ENCODE data around the gene SBSN.

The SBSN gene

DNA sequence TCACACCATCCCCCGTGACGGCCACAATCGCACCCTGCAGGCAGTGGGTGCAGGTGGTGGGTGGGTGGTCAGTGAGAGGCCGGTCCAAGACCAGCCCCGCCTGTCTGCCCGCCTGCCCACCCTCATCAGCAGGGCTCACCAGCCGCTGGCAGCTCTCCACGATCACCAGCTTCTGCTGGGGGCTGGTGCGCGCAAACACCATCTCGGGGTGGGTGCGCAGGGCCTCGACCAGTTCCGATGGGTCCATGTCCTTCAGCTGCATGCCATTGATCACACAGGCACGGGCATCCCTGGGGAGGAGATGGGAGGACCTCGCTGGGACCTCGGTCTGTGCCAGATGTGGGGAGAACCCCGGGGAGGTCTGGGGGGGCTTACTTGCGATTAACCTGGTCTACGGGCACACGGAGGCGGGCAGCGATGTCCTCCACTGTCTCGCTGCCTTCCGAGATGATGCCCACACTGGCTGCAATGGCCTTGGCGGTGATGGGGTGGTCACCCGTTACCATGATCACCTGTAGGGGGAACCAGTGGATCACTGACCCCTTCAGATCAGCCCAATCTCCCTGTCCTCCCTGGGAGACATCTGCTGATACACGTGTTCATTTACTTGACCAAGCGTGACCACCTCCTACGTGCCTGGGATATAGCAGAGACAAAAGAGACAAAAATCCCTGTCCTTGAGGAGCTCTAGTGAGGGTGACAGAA lies 27.3 kb upstream of the SBSN start:
- in situ Hi-C loops (cut with MboI; ENCODE audit: low sequenced_read_pairs), result no loop called here

- in situ Hi-C loops (cut with MboI; ENCODE audit: low sequenced_read_pairs), result no loop called here
Observed at GRCh38 chr19:35554076-35554475, 26.0 kb upstream of the SBSN start.

DNA sequence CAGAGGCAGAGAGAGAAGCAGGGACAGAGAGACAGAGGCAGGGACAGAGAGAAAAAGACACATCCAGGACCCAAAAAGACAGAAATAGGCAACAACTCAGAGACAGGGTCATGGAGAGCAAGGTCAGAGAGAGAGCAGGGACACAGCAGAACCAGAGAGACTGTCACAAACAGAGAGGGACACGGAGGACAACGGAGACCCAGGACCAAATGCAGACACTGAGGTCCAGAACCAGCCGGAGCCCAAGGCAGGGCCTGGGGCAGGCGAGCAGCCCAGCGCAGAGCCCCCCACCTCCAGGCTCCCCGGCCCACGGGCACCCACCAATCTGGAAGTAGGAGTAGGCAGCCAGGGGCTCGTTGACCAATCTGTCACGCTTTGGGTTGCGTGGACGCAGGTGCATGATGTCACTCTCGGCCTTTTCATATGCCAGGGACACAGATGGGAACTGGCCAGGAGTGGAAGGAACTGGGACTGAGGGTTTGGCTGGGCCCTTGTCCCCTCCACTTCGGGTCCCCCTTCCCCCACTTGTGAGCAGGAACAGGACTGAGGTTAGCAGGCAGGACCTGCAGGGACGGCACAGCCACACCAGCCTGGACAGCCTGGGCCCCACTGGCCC lies 25.4 kb upstream of the SBSN start:
- in situ Hi-C loops (cut with MboI; ENCODE audit: low sequenced_read_pairs), result no loop called here

- in situ Hi-C loops (cut with MboI; ENCODE audit: low sequenced_read_pairs), result no loop called here
Observed at GRCh38 chr19:35552534-35553384, 24.6 kb upstream of the SBSN start.

DNA sequence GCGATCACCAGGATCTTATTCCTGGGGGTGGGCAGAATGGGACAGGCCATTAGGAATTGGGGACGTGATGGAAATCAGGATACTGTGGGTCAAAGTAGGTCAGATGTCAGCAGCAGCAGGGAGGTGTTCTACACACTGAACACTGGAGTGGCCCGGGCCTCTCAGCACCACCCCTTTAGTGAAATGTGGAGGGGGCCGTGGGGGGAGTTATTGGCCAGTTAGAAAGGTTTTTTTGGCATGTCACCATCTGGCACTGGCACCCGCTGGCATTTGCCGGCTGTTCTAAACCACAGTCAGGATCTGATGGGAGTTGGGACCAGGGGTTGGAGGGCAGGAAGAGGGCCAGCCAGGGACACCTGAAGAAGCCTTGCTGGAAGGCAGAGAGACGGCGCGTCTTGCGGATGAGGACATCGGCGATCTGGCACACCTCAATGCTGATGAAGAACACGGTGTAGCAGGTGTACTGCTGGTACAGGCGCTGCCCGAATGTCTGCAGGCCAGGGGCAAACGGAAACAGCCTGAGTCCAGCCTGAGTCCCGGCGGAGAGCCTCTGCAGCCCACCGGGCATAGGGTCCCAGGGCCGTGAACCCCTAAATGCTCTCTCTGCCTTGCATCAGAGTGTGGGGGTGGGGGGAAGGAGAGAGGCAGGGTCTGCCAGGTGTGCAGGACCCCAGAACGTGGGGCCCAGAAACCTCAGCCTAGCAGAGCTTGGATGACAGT lies 23.1 kb upstream of the SBSN start:
- in situ Hi-C loops (cut with MboI; ENCODE audit: low sequenced_read_pairs), result no loop called here

- in situ Hi-C loops (cut with MboI; ENCODE audit: low sequenced_read_pairs), result no loop called here
Observed at GRCh38 chr19:35549879-35550523, 21.9 kb upstream of the SBSN start.

DNA sequence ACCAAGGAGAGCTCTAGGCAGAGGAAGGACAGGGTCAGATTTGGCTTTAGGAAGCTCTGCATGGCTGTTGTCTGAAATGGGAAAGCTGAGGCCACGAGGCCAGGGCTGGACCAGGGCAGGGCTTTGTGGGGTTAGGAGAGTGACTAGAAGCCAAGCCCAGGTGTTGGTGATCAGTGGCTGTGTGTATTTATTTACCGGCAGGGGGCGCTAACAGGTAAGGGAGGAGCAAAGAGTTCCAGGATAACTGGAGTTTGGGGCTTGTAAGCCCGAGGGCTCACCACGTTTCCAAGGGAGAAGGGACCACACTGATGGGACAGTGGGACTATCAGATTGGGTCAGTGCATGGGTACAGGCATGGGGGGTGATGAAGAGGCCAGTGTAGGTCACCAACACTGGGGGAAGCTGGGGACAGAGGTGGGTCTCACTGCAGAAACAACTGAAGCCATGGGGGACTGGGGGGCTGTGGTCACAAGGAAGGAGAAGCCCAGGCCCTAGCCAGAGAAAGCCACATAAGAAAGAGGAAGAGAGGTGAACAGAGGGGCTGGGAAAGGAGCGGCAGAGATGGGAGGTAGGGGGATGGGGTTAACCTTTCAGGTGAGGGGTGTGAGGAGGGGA lies 21.2 kb upstream of the SBSN start:
- in situ Hi-C loops (cut with MboI; ENCODE audit: low sequenced_read_pairs), result no loop called here

DNA sequence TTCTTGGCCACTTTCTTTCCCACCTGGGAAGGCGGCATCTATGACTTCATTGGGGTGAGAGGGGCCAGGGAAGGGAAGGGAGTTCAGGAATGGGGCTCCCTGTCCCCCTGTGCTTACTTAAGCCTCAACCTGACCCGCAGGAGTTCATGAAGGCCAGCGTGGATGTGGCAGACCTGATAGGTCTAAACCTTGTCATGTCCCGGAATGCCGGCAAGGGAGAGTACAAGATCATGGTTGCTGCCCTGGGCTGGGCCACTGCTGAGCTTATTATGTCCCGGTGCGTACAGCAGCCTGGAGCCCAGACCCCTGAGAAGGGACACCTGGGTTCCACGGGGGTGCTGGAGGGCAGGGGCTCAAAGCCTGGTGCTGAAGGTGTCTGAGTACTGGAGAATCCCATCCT lies 18.4 kb upstream of the SBSN start:
- in situ Hi-C loops (cut with MboI; ENCODE audit: low sequenced_read_pairs), result no loop called here

DNA sequence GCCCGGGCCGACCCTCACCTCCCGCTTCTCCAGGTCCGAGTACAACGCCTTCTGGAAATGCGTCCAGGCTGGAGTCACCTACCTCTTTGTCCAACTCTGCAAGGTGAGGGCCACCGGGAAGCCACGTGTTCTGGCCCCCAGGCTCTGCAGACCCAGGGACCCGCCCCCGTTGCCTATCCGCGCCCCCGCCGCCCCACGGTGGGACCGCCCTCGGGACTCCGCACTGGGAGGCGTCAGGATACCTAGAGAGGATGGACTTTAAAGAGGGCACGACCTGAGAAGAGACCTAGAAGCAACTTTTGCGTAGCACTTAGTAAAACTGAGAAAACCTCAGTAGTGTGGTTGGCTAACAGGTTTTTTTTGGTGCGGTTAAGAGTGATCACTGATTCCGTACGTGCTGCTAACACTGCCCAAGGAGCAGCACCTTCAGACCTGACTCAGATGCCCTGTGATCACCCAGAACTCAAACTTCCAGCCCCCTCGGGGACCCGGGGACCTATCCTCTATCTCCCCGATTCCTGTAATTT lies 17.8 kb upstream of the SBSN start:
- in situ Hi-C loops (cut with MboI; ENCODE audit: low sequenced_read_pairs), result no loop called here

DNA sequence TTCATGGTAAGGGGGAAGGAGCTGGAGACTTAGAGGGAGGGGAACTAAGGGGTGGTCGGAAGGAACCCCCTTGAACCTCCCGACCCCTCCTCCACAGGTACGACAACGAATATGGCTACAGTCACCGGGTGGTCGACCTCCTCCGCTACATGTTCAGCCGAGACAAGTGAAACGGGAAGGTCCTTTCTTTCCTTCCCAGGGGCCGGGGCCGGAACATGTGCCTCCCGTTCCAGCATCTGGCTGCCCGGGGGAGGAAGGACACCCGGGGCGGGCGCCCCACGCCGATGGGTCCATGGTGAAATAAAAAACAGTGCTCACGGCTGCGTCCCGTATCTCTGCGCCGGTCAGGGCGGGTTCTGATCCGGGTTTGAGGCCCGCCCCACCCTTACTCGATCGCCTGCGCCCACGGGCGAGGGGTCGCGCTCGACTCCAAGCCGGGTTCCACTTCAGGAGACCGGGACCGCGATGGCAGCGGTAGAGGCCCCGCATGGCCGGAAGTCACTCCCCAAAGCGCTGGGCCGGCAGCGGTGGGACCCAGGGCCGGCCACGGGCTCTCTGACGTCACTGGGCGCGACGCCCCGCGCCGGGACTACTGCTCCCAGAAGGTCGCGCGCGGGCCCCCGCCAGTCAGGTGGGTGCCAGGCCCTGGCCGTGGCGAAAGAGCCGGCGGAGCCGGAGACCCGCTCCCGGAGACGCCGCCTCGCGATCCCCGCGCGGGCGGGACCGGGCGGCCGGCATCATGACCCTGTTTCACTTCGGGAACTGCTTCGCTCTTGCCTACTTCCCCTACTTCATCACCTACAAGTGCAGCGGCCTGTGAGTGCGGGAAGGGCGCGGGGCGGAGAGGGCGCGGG lies 17.1 kb upstream of the SBSN start, which contains the start of gene TMEM147:
TSS of gene TMEM147 (plus strand) at position 626 of the 854 bp plus-strand sequence. CDS start at position 740, 114 bp downstream.
- in situ Hi-C loops (cut with MboI; ENCODE audit: low sequenced_read_pairs), result no loop called here

DNA sequence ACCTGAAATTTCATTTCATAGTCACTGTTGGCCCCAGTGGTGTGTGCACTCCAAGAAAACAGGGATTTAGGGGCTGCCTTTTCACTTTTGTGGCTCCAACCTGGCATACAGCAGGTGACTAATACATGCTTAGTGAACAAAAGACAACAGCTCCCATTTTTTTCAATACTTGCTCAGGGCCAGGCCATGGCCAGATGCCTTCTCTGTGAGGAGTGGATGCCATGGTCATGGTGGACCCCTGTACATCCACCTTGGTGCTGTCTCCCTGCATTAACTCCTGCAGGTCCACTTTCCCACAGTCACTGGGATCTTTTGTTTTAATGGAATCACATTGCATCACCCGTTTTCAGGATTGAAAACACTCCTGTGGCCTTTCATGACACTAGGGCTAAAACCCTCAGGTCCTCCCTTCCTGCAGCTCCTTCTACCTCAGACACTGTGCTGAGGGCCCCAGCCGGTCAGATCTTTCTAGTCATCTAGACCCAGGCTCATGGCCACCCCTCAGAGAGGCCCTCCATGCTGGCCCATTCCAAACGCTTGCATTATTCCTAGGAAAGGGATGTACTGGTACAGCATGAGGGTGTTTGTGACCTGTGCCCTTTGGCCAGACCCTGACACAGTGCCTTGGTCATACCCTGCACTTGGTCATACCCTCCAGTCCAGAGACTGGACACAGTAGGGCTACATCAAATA lies 16.1 kb upstream of the SBSN start:
- in situ Hi-C loops (cut with MboI; ENCODE audit: low sequenced_read_pairs), result no loop called here

- in situ Hi-C loops (cut with MboI; ENCODE audit: low sequenced_read_pairs), result no loop called here
Observed at GRCh38 chr19:35543280-35544109, 15.4 kb upstream of the SBSN start.

DNA sequence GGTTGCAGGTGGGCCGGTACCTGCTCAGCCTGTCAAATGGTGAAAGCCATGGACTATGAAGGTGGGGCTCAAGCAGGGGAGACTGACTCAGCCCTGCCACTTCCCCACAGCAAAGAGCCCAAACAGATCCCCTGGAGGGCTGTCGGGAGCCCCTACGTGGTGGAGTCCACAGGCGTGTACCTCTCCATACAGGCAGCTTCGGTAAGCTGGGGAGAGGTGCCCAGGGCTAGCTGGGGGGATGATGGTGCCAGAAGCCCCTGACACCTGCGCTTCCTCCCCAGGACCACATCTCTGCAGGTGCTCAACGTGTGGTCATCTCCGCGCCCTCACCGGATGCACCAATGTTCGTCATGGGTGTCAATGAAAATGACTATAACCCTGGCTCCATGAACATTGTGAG lies 14.1 kb upstream of the SBSN start:
- in situ Hi-C loops (cut with MboI; ENCODE audit: low sequenced_read_pairs), result no loop called here

- in situ Hi-C loops (cut with MboI; ENCODE audit: low sequenced_read_pairs), result no loop called here
Observed at GRCh38 chr19:35540356-35540927, 12.3 kb upstream of the SBSN start.

DNA sequence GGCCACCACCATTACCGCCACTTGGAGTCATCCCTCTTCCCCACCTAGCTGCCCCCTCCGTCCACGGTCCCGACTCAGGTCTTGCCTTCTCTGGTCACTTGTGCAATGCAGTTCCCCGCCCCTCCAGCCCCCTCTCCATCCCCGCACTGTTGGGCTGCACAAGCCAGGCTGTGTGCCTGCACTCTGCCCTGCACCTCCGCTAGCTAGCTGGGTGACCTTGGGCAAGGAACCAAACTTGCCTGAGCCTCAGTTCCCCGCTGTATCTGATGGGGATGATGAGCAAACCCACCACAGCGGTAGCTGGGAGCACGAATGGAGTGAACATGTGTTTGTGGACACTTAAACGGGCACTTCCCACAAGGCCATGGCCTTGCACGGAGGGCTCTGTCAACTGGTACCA lies 11.7 kb upstream of the SBSN start:
- in situ Hi-C loops (cut with MboI; ENCODE audit: low sequenced_read_pairs), result no loop called here

- in situ Hi-C loops (cut with MboI; ENCODE audit: low sequenced_read_pairs), result no loop called here
Observed at GRCh38 chr19:35539314-35539713, 11.2 kb upstream of the SBSN start.

- in situ Hi-C loops (cut with MboI; ENCODE audit: low sequenced_read_pairs), result no loop called here
Observed at GRCh38 chr19:35534803-35535480, 6.8 kb upstream of the SBSN start.

Measured in HL-60/S4 (cell line).